ENCODE data around the gene CORO6.

GRCh38 chr17:29575511-29576213 is 47.0 kb downstream of the CORO6 start:
- TF ChIP-seq YY1 (IDR thresholded peaks at IDR 0.05; ENCODE audit: insufficient read depth, insufficient read length), result no peak
- TF ChIP-seq ZNF274 (IDR thresholded peaks at IDR 0.05; ENCODE audit: low read depth, low read length), result no peak

Measured in NT2/D1 (cell line).